HL-60/S4 (cell line): Measurements from ENCODE around the gene VPS52.
"Not testable (repeated sequence)": the region's sequence is repeated elsewhere in the genome, so short reads cannot be mapped to it uniquely, and the experiment has no call there.

Experiments
- in situ Hi-C: fragments of 300-500 bp; cut with MboI; formaldehyde crosslinking; loops from 2 replicates; pipeline ENCODE4 v1.14.3; 2022; ENCODE audit warnings: low sequenced_read_pairs

VPS52 gene

GRCh38 chr6:33304216-33304615, 32.5 kb upstream of the VPS52 start:
- in situ Hi-C loops, result no loop called here

- in situ Hi-C loops, result no loop called here
These were observed 30.2 kb upstream of the VPS52 start for GRCh38 chr6:33301877-33302276.

DNA sequence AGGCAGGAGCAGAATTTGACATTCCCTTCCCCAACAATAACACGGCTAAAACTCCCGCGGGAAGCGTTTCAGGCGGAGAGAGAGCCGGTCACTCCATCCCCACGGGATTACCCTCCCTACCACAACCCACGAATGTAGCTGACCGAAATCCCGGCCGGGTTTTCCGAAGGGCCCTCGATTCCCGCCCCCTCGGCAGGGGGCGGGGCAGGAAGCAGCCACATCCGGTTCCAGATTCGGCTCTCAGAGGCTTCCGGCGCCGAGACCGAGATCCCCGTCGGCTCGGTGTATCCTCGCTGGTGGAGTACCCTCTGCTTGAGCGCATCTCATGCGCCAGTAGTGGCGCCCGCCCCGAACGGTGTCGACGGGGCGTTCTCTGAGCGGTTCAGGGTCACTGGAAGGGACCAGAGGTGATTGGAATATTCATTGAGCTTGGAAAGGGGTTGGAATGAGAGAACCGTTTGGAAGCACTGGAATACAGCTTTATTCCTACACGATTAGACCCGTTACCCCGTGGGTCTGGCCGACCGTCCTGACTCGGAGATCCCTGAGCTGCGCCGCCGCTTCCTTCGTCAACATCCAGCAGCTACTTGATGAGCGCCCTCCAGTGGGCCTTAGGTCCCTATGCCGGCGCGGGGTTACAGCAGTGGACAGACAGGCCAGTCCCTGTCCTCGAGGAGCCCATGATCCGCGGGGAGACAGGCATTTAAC, 27.7 kb upstream of the VPS52 start:
- in situ Hi-C loops, result no loop called here

DNA sequence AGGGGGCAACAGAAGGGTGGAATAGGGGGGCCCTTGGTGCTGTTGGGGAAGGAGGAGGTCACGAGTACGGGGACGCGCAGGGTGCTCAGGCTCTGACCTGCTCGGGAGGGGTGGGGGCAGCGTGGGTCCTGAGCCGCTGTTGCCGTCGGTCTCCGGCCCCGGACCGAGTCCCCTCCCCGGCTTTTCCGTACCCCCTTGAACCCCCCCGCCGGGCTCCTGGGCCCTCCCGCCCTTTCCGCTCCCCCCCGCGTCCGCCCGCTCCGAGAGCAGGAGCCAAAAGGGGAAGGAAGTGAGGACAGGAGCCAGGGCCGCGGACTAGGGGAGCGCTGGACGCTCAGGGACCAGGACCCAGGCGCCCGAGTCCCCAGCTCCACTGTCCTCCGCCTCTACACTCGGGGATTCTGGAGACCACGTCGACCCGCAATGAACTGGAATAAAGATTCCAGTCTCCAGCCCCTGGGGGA, 27.1 kb upstream of the VPS52 start, which contains the start of gene RGL2:
TSS of gene RGL2 (minus strand) at position 170 of the 464 bp plus-strand sequence. CDS start 332 bp downstream, outside the sequence.
- in situ Hi-C loops, result no loop called here

- in situ Hi-C loops, result no loop called here
These were observed 26.5 kb upstream of the VPS52 start for GRCh38 chr6:33297956-33298772.

DNA sequence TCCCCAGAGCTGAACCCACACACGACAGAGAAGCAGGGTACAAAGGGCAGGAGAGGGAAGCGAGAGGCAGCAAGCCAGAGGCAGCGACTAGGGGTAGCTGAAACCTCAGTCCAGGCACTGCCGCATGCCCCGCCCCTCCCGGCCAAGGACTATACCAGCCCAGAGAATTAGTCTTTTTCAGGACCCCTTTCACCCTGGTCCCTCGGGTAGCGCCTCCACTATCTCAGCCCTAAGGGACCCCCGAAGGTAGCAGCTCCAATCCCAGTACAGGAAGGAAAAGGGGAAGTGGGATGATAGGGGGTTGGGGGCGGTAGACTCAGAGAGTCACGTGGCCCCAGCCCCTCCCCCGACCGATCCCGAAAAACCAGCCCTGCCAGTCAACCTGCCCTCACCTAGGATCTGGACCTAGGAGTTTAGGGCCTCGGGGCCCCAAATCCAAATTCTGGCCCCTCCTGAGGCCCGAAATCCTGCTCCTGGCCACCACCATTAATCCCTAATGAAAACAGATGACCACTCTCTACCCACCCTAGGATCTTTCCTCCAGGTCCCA, 25.8 kb upstream of the VPS52 start:
- in situ Hi-C loops, result no loop called here

DNA sequence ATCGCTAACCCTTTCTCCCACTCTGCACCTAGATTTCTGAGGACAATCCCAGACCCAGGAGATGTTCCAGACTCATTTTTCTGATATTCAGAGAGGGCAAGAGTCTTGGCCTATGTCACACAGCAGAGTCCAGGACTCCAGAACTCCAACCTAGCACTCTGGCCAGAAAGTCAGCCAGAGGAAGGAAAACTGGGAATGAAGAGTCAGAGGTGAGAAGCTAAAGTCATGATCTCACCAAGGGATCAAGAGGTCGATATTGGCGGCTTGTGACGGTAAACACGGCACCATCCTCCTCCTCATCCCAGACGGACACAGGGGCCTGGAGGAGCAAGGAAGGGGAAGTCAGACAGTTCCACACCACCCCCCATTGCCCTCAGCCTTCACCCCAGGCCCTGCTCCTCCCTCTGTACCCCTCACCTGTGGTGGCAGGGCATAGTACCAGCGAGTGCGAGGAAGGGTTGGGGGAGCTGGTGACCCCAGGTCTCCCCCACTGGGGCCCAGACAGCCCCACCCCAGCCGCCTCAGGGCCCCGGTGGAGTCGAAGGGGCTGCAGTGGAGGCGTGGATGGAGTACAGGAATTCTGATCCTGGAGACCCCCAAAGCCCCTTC, 25.2 kb upstream of the VPS52 start:
- in situ Hi-C loops, result no loop called here

- in situ Hi-C loops, result no loop called here
These were observed 24.1 kb upstream of the VPS52 start for GRCh38 chr6:33295621-33296369.

GRCh38 chr6:33294086-33294823, 22.6 kb upstream of the VPS52 start:
- in situ Hi-C loops, result no loop called here

DNA sequence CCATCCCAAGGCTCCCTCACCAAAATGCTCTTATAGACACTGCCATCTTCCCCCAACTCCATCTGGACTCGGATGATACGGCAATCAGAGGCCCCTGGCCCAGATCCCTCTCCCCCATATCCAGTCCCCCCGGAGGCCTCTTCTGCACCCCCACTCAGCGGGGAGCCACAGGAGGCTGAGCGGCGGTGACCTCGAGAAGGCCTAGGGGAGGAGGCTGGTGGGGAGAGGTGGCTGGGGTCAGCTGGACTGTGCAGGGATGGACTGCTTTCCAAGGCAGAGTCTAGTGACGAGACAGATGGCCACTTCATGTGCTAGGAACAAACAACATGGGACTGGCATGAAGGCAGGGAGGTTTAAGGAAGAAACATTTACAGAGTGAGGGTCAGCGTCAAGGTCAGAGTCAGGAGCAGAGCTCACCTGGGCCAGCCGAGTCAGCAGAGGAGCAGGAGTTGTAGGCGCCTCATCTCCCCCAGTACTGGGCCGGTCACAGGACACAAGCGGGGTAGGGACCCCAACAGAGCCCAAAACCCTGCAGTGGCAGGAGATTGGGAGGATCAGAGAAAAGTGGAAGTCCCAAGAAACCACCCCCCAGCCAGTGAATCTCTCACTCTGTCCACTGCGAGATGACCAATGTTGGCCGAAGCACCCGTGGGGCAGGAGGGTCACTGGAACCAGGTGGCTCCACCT, 21.5 kb upstream of the VPS52 start:
- in situ Hi-C loops, result no loop called here

GRCh38 chr6:33290459-33290858, 18.8 kb upstream of the VPS52 start:
- in situ Hi-C loops, result no loop called here

- in situ Hi-C loops, result no loop called here
These were observed 18.2 kb upstream of the VPS52 start for GRCh38 chr6:33289784-33290315.

DNA sequence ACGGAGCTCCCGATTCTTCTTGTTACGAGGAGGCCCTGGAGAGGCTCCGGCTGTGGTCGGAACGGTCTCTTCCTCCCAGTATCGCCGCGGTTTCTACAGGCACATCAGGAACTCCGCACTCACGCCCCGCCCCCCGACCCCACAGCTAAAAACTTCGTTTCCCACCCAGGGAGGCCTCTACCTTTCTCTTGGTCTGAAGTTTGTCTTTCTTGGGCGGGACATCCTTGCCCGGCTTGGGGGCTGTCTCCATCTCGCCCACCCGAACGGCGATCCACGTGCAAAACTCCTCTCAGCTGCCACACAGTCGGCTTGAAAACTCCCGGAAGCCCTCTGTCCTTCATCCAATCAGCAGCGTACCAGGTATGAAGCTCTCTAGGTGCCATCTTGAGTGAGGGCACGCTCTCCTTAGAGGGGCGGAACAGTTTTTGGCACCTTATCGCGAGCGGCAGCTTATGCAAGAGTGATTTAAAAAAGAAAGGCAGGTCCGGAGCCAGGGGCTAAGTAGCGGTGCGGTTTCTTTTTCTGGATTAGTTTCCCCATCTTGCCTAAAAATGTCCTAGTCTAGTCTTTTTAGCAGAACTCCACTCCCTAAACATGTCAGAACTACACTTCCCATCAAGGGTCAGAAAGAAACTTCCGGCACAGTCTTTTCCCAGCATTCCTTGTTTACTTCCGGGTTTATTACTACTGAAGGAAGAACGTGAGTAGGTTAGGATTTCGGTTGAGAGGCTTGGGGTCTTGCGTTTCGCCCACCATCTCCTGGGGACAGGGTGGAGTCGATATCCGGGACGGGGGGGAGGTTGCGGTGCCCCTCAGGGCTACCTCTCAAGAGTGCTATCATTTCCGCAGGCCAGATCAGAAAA, 17.5 kb upstream of the VPS52 start, which contains the start of the genes PFDN6 and WDR46:
TSS of gene PFDN6 (plus strand) at position 681 of the 863 bp plus-strand sequence. CDS start 256 bp downstream, outside the sequence.
TSS of gene WDR46 (minus strand) at position 319 of the 863 bp plus-strand sequence. CDS start at position 250, 69 bp downstream.
- in situ Hi-C loops, result no loop called here

- in situ Hi-C loops, result no loop called here
These were observed 16.7 kb upstream of the VPS52 start for GRCh38 chr6:33288141-33288920.

DNA sequence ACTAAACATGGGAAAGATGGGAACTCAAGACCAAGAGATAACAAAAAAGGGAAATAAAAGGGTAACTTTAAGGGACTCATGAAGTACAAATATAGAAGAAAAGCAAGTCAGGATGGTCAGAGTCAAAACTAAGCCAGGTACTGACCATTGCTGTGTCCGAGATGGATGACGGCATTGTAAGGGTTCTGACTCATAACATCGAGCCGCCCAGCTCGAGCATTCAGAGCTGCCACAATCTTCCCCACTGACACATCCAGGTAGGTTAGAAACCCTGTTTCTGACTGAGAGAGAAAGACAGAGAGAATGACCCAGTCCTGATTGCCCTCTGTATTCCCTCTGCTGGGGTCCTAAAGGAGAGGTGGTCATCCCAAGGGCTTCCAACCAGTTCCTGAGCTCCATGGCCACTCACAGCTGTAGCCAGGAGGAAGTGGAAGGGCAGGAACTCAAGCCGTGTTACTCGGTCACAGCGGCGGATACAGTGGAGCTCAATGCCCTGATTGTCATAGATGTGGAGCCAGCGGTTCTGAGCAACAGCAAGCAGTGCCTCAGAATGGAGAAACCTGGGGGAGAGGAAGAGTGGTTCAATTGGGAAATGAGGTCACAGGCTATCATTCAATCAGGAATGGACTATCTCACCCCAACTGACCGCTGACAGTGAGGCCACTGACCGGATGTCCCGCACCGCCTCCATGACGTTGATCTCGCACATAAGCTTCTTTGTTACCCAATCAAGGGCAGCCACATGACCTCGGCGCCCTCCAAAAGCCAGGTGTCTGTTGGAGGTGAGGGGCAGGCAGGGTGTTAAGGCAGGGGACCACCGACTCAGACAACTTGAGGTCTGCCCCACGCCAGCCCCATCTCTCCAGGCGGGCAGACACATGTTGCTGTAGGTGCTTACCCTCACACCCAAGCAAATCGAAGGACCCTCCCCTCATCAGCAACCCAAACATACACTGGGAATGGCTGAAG, 15.6 kb upstream of the VPS52 start:
- in situ Hi-C loops, result no loop called here

- in situ Hi-C loops, result not testable (repeated sequence)
These were observed 13.5 kb upstream of the VPS52 start for GRCh38 chr6:33285214-33285613.
